ENCODE data around the gene GATD1.

- TF ChIP-seq, protein P1, sequence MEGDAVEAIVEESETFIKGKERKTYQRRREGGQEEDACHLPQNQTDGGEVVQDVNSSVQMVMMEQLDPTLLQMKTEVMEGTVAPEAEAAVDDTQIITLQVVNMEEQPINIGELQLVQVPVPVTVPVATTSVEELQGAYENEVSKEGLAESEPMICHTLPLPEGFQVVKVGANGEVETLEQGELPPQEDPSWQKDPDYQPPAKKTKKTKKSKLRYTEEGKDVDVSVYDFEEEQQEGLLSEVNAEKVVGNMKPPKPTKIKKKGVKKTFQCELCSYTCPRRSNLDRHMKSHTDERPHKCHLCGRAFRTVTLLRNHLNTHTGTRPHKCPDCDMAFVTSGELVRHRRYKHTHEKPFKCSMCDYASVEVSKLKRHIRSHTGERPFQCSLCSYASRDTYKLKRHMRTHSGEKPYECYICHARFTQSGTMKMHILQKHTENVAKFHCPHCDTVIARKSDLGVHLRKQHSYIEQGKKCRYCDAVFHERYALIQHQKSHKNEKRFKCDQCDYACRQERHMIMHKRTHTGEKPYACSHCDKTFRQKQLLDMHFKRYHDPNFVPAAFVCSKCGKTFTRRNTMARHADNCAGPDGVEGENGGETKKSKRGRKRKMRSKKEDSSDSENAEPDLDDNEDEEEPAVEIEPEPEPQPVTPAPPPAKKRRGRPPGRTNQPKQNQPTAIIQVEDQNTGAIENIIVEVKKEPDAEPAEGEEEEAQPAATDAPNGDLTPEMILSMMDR (conservative IDR thresholded peaks at IDR 0.05 in 1 of 2, IDR thresholded peaks at IDR 0.05 in 1 of 2; ENCODE audit: extremely low read depth in 1 of 2, insufficient read depth in 1 of 2, low read depth in 1 of 2, low read length in 2 of 2) = no peak
- no peak for TF ChIP-seq EZH2 (IDR thresholded peaks at IDR 0.05; ENCODE audit: borderline replicate concordance, low read length)
Measured at GRCh38 chr11:766106-766935, 11.0 kb downstream of the GATD1 start.
